T-cell (primary cell): ENCODE measurements around the gene AGBL3. TPM values are rescaled to one million over a fixed set of nuclear protein-coding genes. Genes with fewer than 3 reads are reported as not detected.

Experiments used
- ATAC-seq, 4 experiments: fragments of 200-7000 bp in 3 of 4; fragments of 150-1000 bp in 1 of 4; cut with Tn5 transposase; replicated peaks in 1 of 4; 1 replicate in 3 of 4; 2 replicates in 1 of 4; pipeline ENCODE4 v1.10.0; 2021; ENCODE audit warnings: moderate library complexity in 3 of 4, mild to moderate bottlenecking in 2 of 4, moderate number of reproducible peaks in 1 of 4
- CTCF ChIA-PET, 2 donors: fragments of 300-600 bp; sonication (Branson Sonifier 250); formaldehyde crosslinking; loops; one replicate each; lab custom pipeline; 2022; ENCODE audit warnings: antibody characterized with exemption in 2 of 2; lab: Charles Lee
- POLR2A ChIA-PET, 2 donors: fragments of 300-600 bp; sonication (Branson Sonifier 250); formaldehyde crosslinking; loops; one replicate each; lab custom pipeline; 2022; ENCODE audit warnings: antibody characterized with exemption in 2 of 2; lab: Charles Lee
- DNase-seq, 35 experiments: peaks; one replicate each; pipeline versions ENCODE4 v3.0.0 to v3.0.0-alpha.2; 2013 to 2023
- H3K27ac ChIP-seq: one replicate; pipeline ENCODE4 v1.5.1; 2013; ENCODE audit warnings: low read length
- H3K27me3 ChIP-seq, 2 experiments: replicated peaks in 1 of 2; 1 replicate in 1 of 2; 2 replicates in 1 of 2; pipeline versions ENCODE4 v1.6.1 to v1.7.0; 2013; ENCODE audit warnings: low read length in 1 of 2, mixed read lengths in 1 of 2; ENCODE audit not compliant: control insufficient read depth in 2 of 2, insufficient read depth in 2 of 2; ENCODE audit errors: extremely low read depth in 1 of 2
- H3K36me3 ChIP-seq, 2 donors: 1 replicate in 1 of 2; 2 replicates in 1 of 2; pipeline versions ENCODE4 v1.6.1 to v1.7.0; 2013; ENCODE audit warnings: low read length in 1 of 2; ENCODE audit not compliant: control insufficient read depth in 2 of 2, insufficient read depth in 1 of 2; ENCODE audit errors: extremely low read depth in 1 of 2
- H3K4me1 ChIP-seq, 2 experiments: 1 replicate in 1 of 2; 2 replicates in 1 of 2; pipeline versions ENCODE4 v1.6.1 to v1.7.0; 2013; ENCODE audit warnings: low read length in 2 of 2, mixed read lengths in 1 of 2; ENCODE audit not compliant: insufficient read depth in 2 of 2, control insufficient read depth in 1 of 2; ENCODE audit errors: extremely low read depth in 1 of 2
- H3K4me3 ChIP-seq, 2 donors: 1 replicate in 1 of 2; 2 replicates in 1 of 2; pipeline versions ENCODE4 v1.5.1 to v1.7.0; 2013; ENCODE audit warnings: mild to moderate bottlenecking in 2 of 2, low read length in 1 of 2, moderate library complexity in 1 of 2; ENCODE audit not compliant: control insufficient read depth in 1 of 2; ENCODE audit errors: extremely low read depth in 1 of 2
- H3K9me3 ChIP-seq: 2 replicates; pipeline ENCODE4 v1.7.0; 2013
- H3K27ac Mint-ChIP-seq, 2 donors: one replicate each; pipeline ENCODE4 v1.8.0; 2020 to 2021; ENCODE audit warnings: mild to moderate bottlenecking in 2 of 2, mixed read lengths in 2 of 2
- H3K27me3 Mint-ChIP-seq, 2 donors: one replicate each; pipeline ENCODE4 v1.8.0; 2021 to 2022; ENCODE audit warnings: mixed read lengths in 2 of 2
- H3K36me3 Mint-ChIP-seq: one replicate; pipeline ENCODE4 v1.8.0; 2021; ENCODE audit warnings: mixed read lengths
- H3K4me1 Mint-ChIP-seq, 3 donors: one replicate each; pipeline ENCODE4 v1.8.0; 2020 to 2022; ENCODE audit warnings: mixed read lengths in 3 of 3, mild to moderate bottlenecking in 1 of 3
- H3K4me3 Mint-ChIP-seq, 3 donors: one replicate each; pipeline ENCODE4 v1.8.0; 2020 to 2022; ENCODE audit warnings: mild to moderate bottlenecking in 3 of 3, mixed read lengths in 3 of 3, moderate library complexity in 3 of 3
- H3K9me3 Mint-ChIP-seq, 3 donors: one replicate each; pipeline ENCODE4 v1.8.0; 2020 to 2022; ENCODE audit warnings: mixed read lengths in 3 of 3
- WGBS: methylation state at CpG from one replicate; pipeline ENCODE4 v1.1.5; 2013; ENCODE audit warnings: missing lambda C conversion rate; ENCODE audit not compliant: insufficient coverage; 5-methylcytosine and 5-hydroxymethylcytosine counted together
- total RNA-seq, 35 experiments: library from RNA in 6 of 35; stranded (reverse) in 6 of 35; fragments of 120-200 nt in 1 of 35; gene quantifications; one replicate each; pipeline versions ENCODE4 v1.2.1 to v1.2.4 and lab custom pipeline; 2013 to 2026

Gene AGBL3
- total RNA-seq, 5 donors from 2014 or later (not counting 1 experiment from before 2014, with no cell fraction given): 2.5 to 6.7 (median 3.5) TPM

- peak in 3 of 4 experiments; percentile 20 to 70 (median 61) for ATAC-seq
- Histone ChIP-seq H3K36me3 (peaks cover 3 to 23% of the 10 kb centered on the region in 2 donors), H3K4me1 (peaks cover 2 to 32% of the 10 kb centered on the region in 2 experiments), H3K9me3 (peaks cover 3% of the 10 kb centered on the region), H3K27me3 (no peaks in the 10 kb centered on the region), H3K27ac (no peak overlapping the region), H3K4me3 (no peak overlapping the region)
- WGBS: 90% methylated on average over 2 of the region's 5 CpGs
- Mint-ChIP-seq H3K36me3 (peaks cover 72% of the 10 kb centered on the region), H3K9me3 (peaks cover 19 to 24% (median 20%) of the 10 kb centered on the region in 3 donors), H3K4me3 (peak overlapping the region; percentile 8 to 29 (median 22)), H3K27ac (peak overlapping the region; percentile 68 to 93), H3K4me1 (peaks cover 57 to 80% (median 70%) of the 10 kb centered on the region in 3 donors), H3K27me3 (no peaks in the 10 kb centered on the region)
- POLR2A ChIA-PET: interaction anchor here (0.6 to 1.3 kb wide), 4 partner anchors 12 to 134 kb away, joined by 3 to 5 read pairs (median 4); partner anchors contain the start of gene TMEM140 (in 1 of the 2)
- CTCF ChIA-PET: interaction anchor here in 1 of 2 donors (0.6 kb wide), 1 partner anchor 591 kb away, joined by 4 read pairs; no protein-coding TSS in a partner anchor
- DNase-seq: no peak
These were observed 174.0 kb downstream of the AGBL3 start for GRCh38 chr7:135160098-135160857.

- Mint-ChIP-seq H3K27me3 (no peaks in the 10 kb centered on the region), H3K4me1 (peaks cover 64 to 79% (median 74%) of the 10 kb centered on the region in 3 donors), H3K9me3 (peaks cover 14 to 18% (median 17%) of the 10 kb centered on the region in 3 donors), H3K4me3 (no peak overlapping the region), H3K36me3 (peaks cover 72% of the 10 kb centered on the region), H3K27ac (peak overlapping the region; percentile 68 to 93)
- ATAC-seq (no peak), DNase-seq (no peak)
- peaks cover 2 to 32% of the 10 kb centered on the region in 2 experiments for H3K4me1 ChIP-seq
- 84% methylated on average over 7 of the region's 9 CpGs for WGBS
- no peaks in the 10 kb centered on the region for H3K27me3 ChIP-seq
- ChIA-PET POLR2A (interaction anchor here (0.6 to 1.3 kb wide), 3 partner anchors 13 to 135 kb away, joined by 3 to 5 read pairs (median 4); partner anchors contain the start of gene TMEM140 (in 1 of the 2)), CTCF (interaction anchor here in 1 of 2 donors (0.6 kb wide), 1 partner anchor 592 kb away, joined by 4 read pairs; no protein-coding TSS in a partner anchor)
- H3K27ac ChIP-seq: no peak overlapping the region
- H3K4me3 ChIP-seq: no peak overlapping the region
- peaks cover under 1% of the 10 kb centered on the region for H3K9me3 ChIP-seq
- peaks cover 7 to 30% of the 10 kb centered on the region in 2 donors for H3K36me3 ChIP-seq
These were observed 174.7 kb downstream of the AGBL3 start for GRCh38 chr7:135160858-135161653.

GRCh38 chr7:135161669-135162068, 175.4 kb downstream of the AGBL3 start:
- Mint-ChIP-seq H3K4me1 (peaks cover 69 to 81% (median 77%) of the 10 kb centered on the region in 3 donors), H3K9me3 (peaks cover 9 to 13% (median 11%) of the 10 kb centered on the region in 3 donors), H3K27me3 (no peaks in the 10 kb centered on the region), H3K4me3 (no peak overlapping the region), H3K36me3 (peaks cover 70% of the 10 kb centered on the region), H3K27ac (peak overlapping the region; percentile 68 to 93)
- Histone ChIP-seq H3K27me3 (no peaks in the 10 kb centered on the region), H3K27ac (no peak overlapping the region), H3K4me1 (peaks cover 2 to 38% of the 10 kb centered on the region in 2 experiments), H3K9me3 (no peaks in the 10 kb centered on the region), H3K4me3 (no peak overlapping the region), H3K36me3 (peaks cover 9 to 37% of the 10 kb centered on the region in 2 donors)
- POLR2A ChIA-PET: no interaction called here
- WGBS: 93% methylated on average over 5 of the region's 6 CpGs
- CTCF ChIA-PET: no interaction called here
- no peak for ATAC-seq
- no peak for DNase-seq

- ATAC-seq (no peak), DNase-seq (no peak)
- no peaks in the 10 kb centered on the region for H3K27me3 Mint-ChIP-seq
- peaks cover 17 to 43% of the 10 kb centered on the region in 2 donors for H3K36me3 ChIP-seq
- H3K4me1 ChIP-seq: peaks cover 2 to 43% of the 10 kb centered on the region in 2 experiments
- ChIA-PET POLR2A (no interaction called here), CTCF (no interaction called here)
- no peaks in the 10 kb centered on the region for H3K27me3 ChIP-seq
- no peak overlapping the region for H3K27ac ChIP-seq
- WGBS: no CpG with 5 or more reads among the region's 2 CpGs
- no peak overlapping the region for H3K4me3 Mint-ChIP-seq
- peaks cover 69 to 79% (median 77%) of the 10 kb centered on the region in 3 donors for H3K4me1 Mint-ChIP-seq
- peaks cover 4 to 8% (median 6%) of the 10 kb centered on the region in 3 donors for H3K9me3 Mint-ChIP-seq
- H3K4me3 ChIP-seq: no peak overlapping the region
- H3K9me3 ChIP-seq: no peaks in the 10 kb centered on the region
- peak overlapping the region; percentile 68 to 93 for H3K27ac Mint-ChIP-seq
- peaks cover 67% of the 10 kb centered on the region for H3K36me3 Mint-ChIP-seq
These were observed 176.2 kb downstream of the AGBL3 start for GRCh38 chr7:135162382-135163001.

GRCh38 chr7:135164357-135165061, 178.2 kb downstream of the AGBL3 start:
- peak overlapping the region; percentile 71 to 86 for H3K27ac Mint-ChIP-seq
- Histone ChIP-seq H3K9me3 (no peaks in the 10 kb centered on the region), H3K27me3 (no peaks in the 10 kb centered on the region), H3K4me1 (peaks cover 9 to 48% of the 10 kb centered on the region in 2 experiments), H3K27ac (no peak overlapping the region), H3K4me3 (no peak overlapping the region), H3K36me3 (peaks cover 22 to 49% of the 10 kb centered on the region in 2 donors)
- peaks cover 72% of the 10 kb centered on the region for H3K36me3 Mint-ChIP-seq
- H3K9me3 Mint-ChIP-seq: peaks cover 4 to 8% (median 6%) of the 10 kb centered on the region in 3 donors
- H3K27me3 Mint-ChIP-seq: no peaks in the 10 kb centered on the region
- DNase-seq (no peak), ATAC-seq (no peak)
- H3K4me3 Mint-ChIP-seq: no peak overlapping the region
- POLR2A ChIA-PET: interaction anchor here in 1 of 2 donors (0.8 to 2.3 kb wide), 3 partner anchors 13 to 17 kb away, joined by 3 to 7 read pairs (median 5); partner anchors contain the start of gene TMEM140
- 90% methylated on average over 17 of the region's 18 CpGs for WGBS
- peaks cover 76 to 80% (median 77%) of the 10 kb centered on the region in 3 donors for H3K4me1 Mint-ChIP-seq
- CTCF ChIA-PET: interaction anchor here in 1 of 2 donors (0.7 kb wide), 1 partner anchor 33 kb away, joined by 3 read pairs; no protein-coding TSS in a partner anchor
